Measurements from ENCODE around the gene BRMS1. TPM values are rescaled to one million over a fixed set of nuclear protein-coding genes. Genes with fewer than 3 reads are reported as not detected.
A peak's percentile ranks its signal among the peaks of the same experiment; 100 is the strongest.

Gene BRMS1
- total RNA-seq, 1 experiment from 2014 or later, result 58.1 TPM

DNA sequence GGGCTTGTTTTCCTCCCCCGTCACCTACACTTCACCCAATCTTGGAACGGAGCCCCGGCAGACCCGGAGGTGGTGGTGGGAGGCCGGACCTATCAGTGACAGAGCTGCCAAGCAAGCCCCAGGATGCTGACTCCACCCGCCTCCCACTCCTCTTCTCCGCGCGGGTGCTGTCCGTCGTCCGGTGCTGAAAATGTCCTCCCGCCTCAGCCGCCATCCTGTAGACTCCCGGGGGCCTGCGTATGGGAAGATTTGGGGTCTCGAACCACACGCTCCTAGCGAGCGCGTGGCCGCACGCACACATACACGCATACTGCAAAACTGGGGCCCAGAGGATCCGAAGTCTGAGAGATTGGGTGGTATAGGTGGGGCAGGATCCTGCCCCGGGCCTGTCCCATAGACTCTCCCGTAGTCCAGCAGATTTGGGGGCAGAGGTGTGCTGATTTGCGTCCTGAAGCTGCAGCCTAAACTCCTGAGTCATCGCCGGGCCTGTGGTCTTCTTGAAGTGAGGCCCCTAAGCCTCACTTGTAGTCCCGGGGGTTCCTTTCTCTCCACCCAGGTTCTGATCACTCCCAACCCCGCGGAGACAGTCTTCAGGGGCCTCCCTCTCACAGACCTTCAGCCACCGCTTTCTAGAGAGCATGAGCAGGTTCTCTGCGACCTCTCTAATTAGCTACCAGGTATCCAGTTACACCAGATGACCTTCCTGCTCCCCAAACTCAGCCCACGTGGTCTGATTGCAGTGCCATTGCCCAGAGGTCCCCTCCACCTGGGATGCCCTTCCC lies 55.2 kb downstream of the BRMS1 start:
- peaks cover 27% of the 10 kb centered on the region for H3K36me3 Mint-ChIP-seq (ENCODE audit: insufficient read depth, unreplicated experiment)
- Histone ChIP-seq H3K27me3 (replicated peaks; ENCODE audit: control insufficient read depth, insufficient read depth, low read length) (no peaks in the 10 kb centered on the region; the same call in 1 of the 2 replicates), H3K9me3 (no peaks in the 10 kb centered on the region), H3K36me3 (ENCODE audit: control insufficient read depth, insufficient read depth, low read length) (peaks cover 3% of the 10 kb centered on the region; the same call in 1 of the 2 replicates), H3K4me1 (peaks cover 23% of the 10 kb centered on the region), H3K4me3 (ENCODE audit: low read depth, low read length) (peak overlapping the region; percentile 59)
- peaks cover 22% of the 10 kb centered on the region for H3K4me1 Mint-ChIP-seq (ENCODE audit: low read depth, unreplicated experiment)
- intact Hi-C loops (cut with micrococcal nuclease; ENCODE audit: unreplicated experiment), result loop anchor here (1.0 to 2.0 kb wide), 3 partner anchors 21 to 47 kb away; partner anchors contain the start of genes RAB1B and RIN1
- H3K4me3 Mint-ChIP-seq (ENCODE audit: unreplicated experiment), result peak overlapping the region; percentile 87
- peak; percentile 89 to 91 for DNase-seq
- ChIA-PET POLR2A (interaction anchor here (0.5 to 1.9 kb wide), 18 partner anchors 8 to 411 kb away, joined by 3 to 34 read pairs (median 4); partner anchors contain the start of genes BRMS1, DPP3, MRPL11 and RBM4), CTCF (interaction anchor here (0.5 to 2.6 kb wide), 17 partner anchors 22 to 439 kb away, joined by 3 to 43 read pairs (median 3); partner anchors contain the start of genes DPP3, FIBP, MRPL11 and MUS81)
- H3K27ac Mint-ChIP-seq (ENCODE audit: unreplicated experiment), result peak overlapping the region; percentile 94
- H3K27me3 Mint-ChIP-seq (ENCODE audit: insufficient read depth, unreplicated experiment), result peaks cover 6% of the 10 kb centered on the region
- no peaks in the 10 kb centered on the region for H3K9me3 Mint-ChIP-seq (ENCODE audit: unreplicated experiment)
- no peak for TF ChIP-seq CTCF (IDR thresholded peaks at IDR 0.05; ENCODE audit: insufficient read depth in 1 of 2, low read depth in 1 of 2, low read length in 1 of 2, severe bottlenecking in 1 of 2, unreplicated experiment in 1 of 2)
- BruUV-seq (replicated peaks), result TSS peak; percentile 91

- H3K9me3 ChIP-seq, result no peaks in the 10 kb centered on the region
- Mint-ChIP-seq H3K36me3 (ENCODE audit: insufficient read depth, unreplicated experiment) (peaks cover 21% of the 10 kb centered on the region), H3K9me3 (ENCODE audit: unreplicated experiment) (no peaks in the 10 kb centered on the region), H3K4me3 (ENCODE audit: unreplicated experiment) (peak within 1 kb of the TSS; percentile 87), H3K4me1 (ENCODE audit: low read depth, unreplicated experiment) (peaks cover 22% of the 10 kb centered on the region), H3K27ac (ENCODE audit: unreplicated experiment) (peak within 1 kb of the TSS; percentile 94), H3K27me3 (ENCODE audit: insufficient read depth, unreplicated experiment) (peaks cover 6% of the 10 kb centered on the region)
- H3K4me3 ChIP-seq (ENCODE audit: low read depth, low read length), result peak within 1 kb of the TSS; percentile 63
- POLR2A ChIA-PET, result interaction anchor here (0.5 to 1.9 kb wide), 20 partner anchors 9 to 410 kb away, joined by 3 to 34 read pairs (median 4); partner anchors contain the start of genes BRMS1, DPP3, MRPL11 and RBM4
- peak; percentile 99 to 100 for DNase-seq
- peak in 1 of 2 experiments; percentile 25 for TF ChIP-seq CTCF (IDR thresholded peaks at IDR 0.05; ENCODE audit: insufficient read depth in 1 of 2, low read depth in 1 of 2, low read length in 1 of 2, severe bottlenecking in 1 of 2, unreplicated experiment in 1 of 2)
- peaks cover 5% of the 10 kb centered on the region; the same call in 1 of the 2 replicates for H3K36me3 ChIP-seq (ENCODE audit: control insufficient read depth, insufficient read depth, low read length)
- BruUV-seq (replicated peaks), result no TSS peak
- intact Hi-C loops (cut with micrococcal nuclease; ENCODE audit: unreplicated experiment), result loop anchor here (1.0 to 2.0 kb wide), 3 partner anchors 21 to 47 kb away; partner anchors contain the start of genes RAB1B and RIN1
- peaks cover 23% of the 10 kb centered on the region for H3K4me1 ChIP-seq
- CTCF ChIA-PET, result interaction anchor here (0.5 to 2.6 kb wide), 18 partner anchors 21 to 696 kb away, joined by 3 to 43 read pairs (median 4); partner anchors contain the start of genes DPP3, FIBP, MRPL11 and MUS81
- no peaks in the 10 kb centered on the region; the same call in 1 of the 2 replicates for H3K27me3 ChIP-seq (replicated peaks; ENCODE audit: control insufficient read depth, insufficient read depth, low read length)
Measured at GRCh38 chr11:66288671-66289547, 56.0 kb downstream of the BRMS1 start, which contains the start of gene YIF1A. TSS of gene YIF1A (minus strand) at chr11:66289143. CDS start at chr11:66288985, 158 bp downstream.

Measured in Caco-2 (cell line).